Astrocyte (in vitro differentiated cells and primary cell): ENCODE data around the gene PTPN3.

ENCODE experiments used
- EZH2 ChIP-seq: IDR thresholded peaks from 2 replicates; pipeline ENCODE4 v1.6.1; 2012; ENCODE audit warnings: mild to moderate bottlenecking, low read length, inconsistent platforms; ENCODE audit not compliant: insufficient read depth
- TF ChIP-seq, protein P1 (sequence below): IDR thresholded peaks from 2 replicates; pipeline ENCODE4 v1.5.1; 2011; ENCODE audit warnings: low read depth, mild to moderate bottlenecking, inconsistent platforms, low read length, moderate library complexity; ENCODE audit not compliant: insufficient read depth

DNA sequence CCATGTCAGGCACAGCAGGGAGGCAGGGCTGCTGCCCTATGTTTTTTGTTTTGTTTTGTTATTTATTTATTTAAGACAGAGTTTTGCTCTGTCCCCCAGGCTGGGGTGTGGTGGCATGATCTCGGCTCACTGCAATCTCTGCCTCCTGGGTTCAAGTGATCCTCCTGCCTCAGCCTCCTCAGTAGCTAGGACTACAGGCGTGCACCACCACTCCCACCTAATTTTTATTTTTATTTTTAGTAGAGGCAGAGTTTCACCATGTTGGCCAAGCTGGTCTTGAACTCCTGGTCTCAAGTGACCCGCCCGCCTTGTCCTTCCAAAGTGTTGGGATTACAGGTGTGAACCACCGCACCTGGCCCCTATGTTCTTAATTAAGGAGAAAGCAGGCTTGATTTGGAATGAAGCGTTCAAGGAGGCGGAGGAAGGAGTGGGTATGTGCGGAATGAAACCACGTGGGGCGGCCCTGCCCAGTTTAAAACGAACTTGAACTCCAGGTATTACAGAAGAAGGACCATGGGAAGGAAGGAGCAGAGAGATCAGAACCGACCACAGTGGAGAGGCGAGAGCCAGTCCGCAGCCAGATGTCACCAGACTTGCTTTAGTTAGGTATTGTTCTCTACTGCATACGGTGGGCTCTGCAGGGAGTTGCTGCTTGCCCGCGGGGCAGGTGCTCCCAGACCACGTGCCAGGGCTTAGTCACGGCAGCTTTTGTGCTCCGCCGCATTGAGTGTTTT is 142.4 kb downstream of the PTPN3 start:
- TF ChIP-seq, protein P1, sequence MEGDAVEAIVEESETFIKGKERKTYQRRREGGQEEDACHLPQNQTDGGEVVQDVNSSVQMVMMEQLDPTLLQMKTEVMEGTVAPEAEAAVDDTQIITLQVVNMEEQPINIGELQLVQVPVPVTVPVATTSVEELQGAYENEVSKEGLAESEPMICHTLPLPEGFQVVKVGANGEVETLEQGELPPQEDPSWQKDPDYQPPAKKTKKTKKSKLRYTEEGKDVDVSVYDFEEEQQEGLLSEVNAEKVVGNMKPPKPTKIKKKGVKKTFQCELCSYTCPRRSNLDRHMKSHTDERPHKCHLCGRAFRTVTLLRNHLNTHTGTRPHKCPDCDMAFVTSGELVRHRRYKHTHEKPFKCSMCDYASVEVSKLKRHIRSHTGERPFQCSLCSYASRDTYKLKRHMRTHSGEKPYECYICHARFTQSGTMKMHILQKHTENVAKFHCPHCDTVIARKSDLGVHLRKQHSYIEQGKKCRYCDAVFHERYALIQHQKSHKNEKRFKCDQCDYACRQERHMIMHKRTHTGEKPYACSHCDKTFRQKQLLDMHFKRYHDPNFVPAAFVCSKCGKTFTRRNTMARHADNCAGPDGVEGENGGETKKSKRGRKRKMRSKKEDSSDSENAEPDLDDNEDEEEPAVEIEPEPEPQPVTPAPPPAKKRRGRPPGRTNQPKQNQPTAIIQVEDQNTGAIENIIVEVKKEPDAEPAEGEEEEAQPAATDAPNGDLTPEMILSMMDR = no peak
- TF ChIP-seq EZH2 = no peak
